ENCODE data around the gene RAP1GDS1. TPM values are rescaled to one million over a fixed set of nuclear protein-coding genes. Genes with fewer than 3 reads are reported as not detected.
A peak's percentile ranks its signal among the peaks of the same experiment; 100 is the strongest.

The RAP1GDS1 gene
- total RNA-seq, 3 donors from 2014 or later (not counting 1 experiment from before 2014, with no cell fraction given), result 58.5 to 60.0 (median 59.7) TPM

DNA sequence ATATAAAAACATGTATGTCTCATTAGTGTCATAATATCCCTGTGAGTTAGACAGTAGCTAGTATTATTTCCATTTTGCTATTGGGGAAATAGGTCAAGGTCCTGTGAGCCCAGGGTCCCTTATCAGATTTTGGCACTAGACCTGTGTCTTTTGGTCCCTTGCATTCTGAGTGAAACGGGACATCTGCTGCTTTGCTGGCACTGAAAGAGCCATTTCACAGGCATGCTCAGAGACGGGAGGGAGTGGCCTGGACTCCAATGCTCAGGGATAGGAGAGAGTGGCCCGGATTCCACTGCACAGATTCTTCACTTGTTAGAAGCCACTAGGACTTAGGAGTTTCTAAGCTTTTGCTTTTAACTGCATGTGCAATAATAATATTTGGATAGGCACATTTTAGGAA, 220.0 kb downstream of the RAP1GDS1 start:
- no peak for TF ChIP-seq CTCF (IDR thresholded peaks at IDR 0.05)
- Mint-ChIP-seq H3K9me3 (no peaks in the 10 kb centered on the region), H3K4me3 (no peak overlapping the region), H3K27me3 (ENCODE audit: low read depth in 2 of 2) (no peaks in the 10 kb centered on the region), H3K27ac (no peak overlapping the region), H3K36me3 (no peaks in the 10 kb centered on the region), H3K4me1 (peaks cover 5 to 8% of the 10 kb centered on the region in 2 donors)
- no peak overlapping the region for H3K27ac ChIP-seq (ENCODE audit: low read length)
- DNase-seq (no peak), ATAC-seq (no peak)
- H3K36me3 ChIP-seq (ENCODE audit: control insufficient read depth, insufficient read depth, low read length), result peaks cover 3% of the 10 kb centered on the region
- H3K4me1 ChIP-seq (ENCODE audit: control insufficient read depth, insufficient read depth, low read length), result no peaks in the 10 kb centered on the region
- H3K9me3 ChIP-seq (ENCODE audit: control insufficient read depth, insufficient read depth, low read length), result no peaks in the 10 kb centered on the region
- no peak overlapping the region for H3K4me3 ChIP-seq (ENCODE audit: low read length)
- intact Hi-C loops (cut with micrococcal nuclease), result no loop called here
- WGBS (ENCODE audit: insufficient coverage), result 94% methylated on average over 3 of the region's 3 CpGs
- H3K27me3 ChIP-seq (ENCODE audit: control insufficient read depth, insufficient read depth, low read length), result no peaks in the 10 kb centered on the region

DNA sequence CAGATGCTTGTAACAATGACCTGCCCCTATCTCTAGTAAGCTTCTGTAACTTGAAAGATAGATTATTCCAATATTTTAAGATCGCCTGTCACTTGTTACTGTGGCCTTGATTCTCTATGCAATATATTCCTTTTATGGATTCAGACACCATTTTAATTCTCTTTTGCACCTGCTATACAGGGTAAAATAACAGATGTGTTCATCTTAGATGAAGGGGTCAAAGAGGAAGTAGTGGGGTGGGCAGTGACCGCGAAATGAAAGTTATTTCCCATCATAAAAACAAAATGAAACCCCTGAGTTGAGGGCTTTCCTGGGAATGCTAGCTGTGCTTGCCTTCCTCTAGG, 221.3 kb downstream of the RAP1GDS1 start:
- H3K4me3 ChIP-seq (ENCODE audit: low read length), result no peak overlapping the region
- H3K9me3 ChIP-seq (ENCODE audit: control insufficient read depth, insufficient read depth, low read length), result no peaks in the 10 kb centered on the region
- peaks cover 3% of the 10 kb centered on the region for H3K36me3 ChIP-seq (ENCODE audit: control insufficient read depth, insufficient read depth, low read length)
- H3K27me3 Mint-ChIP-seq (ENCODE audit: low read depth in 2 of 2), result no peaks in the 10 kb centered on the region
- 43% methylated on average over 3 of the region's 3 CpGs for WGBS (ENCODE audit: insufficient coverage)
- no peaks in the 10 kb centered on the region for H3K27me3 ChIP-seq (ENCODE audit: control insufficient read depth, insufficient read depth, low read length)
- intact Hi-C loops (cut with micrococcal nuclease), result no loop called here
- no peak overlapping the region for H3K27ac ChIP-seq (ENCODE audit: low read length)
- H3K4me3 Mint-ChIP-seq, result no peak overlapping the region
- H3K36me3 Mint-ChIP-seq, result no peaks in the 10 kb centered on the region
- H3K27ac Mint-ChIP-seq, result peak overlapping the region in 1 of 2 donors; percentile 73
- no peaks in the 10 kb centered on the region for H3K4me1 ChIP-seq (ENCODE audit: control insufficient read depth, insufficient read depth, low read length)
- H3K9me3 Mint-ChIP-seq, result no peaks in the 10 kb centered on the region
- no peak for DNase-seq
- H3K4me1 Mint-ChIP-seq, result peaks cover 5 to 13% of the 10 kb centered on the region in 2 donors
- no peak for TF ChIP-seq CTCF (IDR thresholded peaks at IDR 0.05)
- ATAC-seq, result no peak

GRCh38 chr4:98482847-98483806, 221.9 kb downstream of the RAP1GDS1 start:
- no peak for DNase-seq
- intact Hi-C loops (cut with micrococcal nuclease), result no loop called here
- no peaks in the 10 kb centered on the region for H3K9me3 Mint-ChIP-seq

More at GRCh38 chr4:98482847-98483806, 221.9 kb downstream of the RAP1GDS1 start:
- Histone ChIP-seq H3K9me3 (ENCODE audit: control insufficient read depth, insufficient read depth, low read length) (no peaks in the 10 kb centered on the region), H3K27ac (ENCODE audit: low read length) (no peak overlapping the region), H3K36me3 (ENCODE audit: control insufficient read depth, insufficient read depth, low read length) (peaks cover 3% of the 10 kb centered on the region), H3K4me1 (ENCODE audit: control insufficient read depth, insufficient read depth, low read length) (no peaks in the 10 kb centered on the region), H3K27me3 (ENCODE audit: control insufficient read depth, insufficient read depth, low read length) (no peaks in the 10 kb centered on the region), H3K4me3 (ENCODE audit: low read length) (no peak overlapping the region)
- no peaks in the 10 kb centered on the region for H3K36me3 Mint-ChIP-seq
- peaks cover 5 to 19% of the 10 kb centered on the region in 2 donors for H3K4me1 Mint-ChIP-seq
- no peak for TF ChIP-seq CTCF (IDR thresholded peaks at IDR 0.05)
- no peak for ATAC-seq
- 81% methylated on average over 9 of the region's 10 CpGs for WGBS (ENCODE audit: insufficient coverage)
- no peak overlapping the region for H3K4me3 Mint-ChIP-seq
- no peaks in the 10 kb centered on the region for H3K27me3 Mint-ChIP-seq (ENCODE audit: low read depth in 2 of 2)
- peak overlapping the region in 1 of 2 donors; percentile 73 for H3K27ac Mint-ChIP-seq

All from natural killer cell (primary cell).